Breast epithelium (tissue), 4 donors: ENCODE data around the gene OSBPL2. TPM values are rescaled to one million over a fixed set of nuclear protein-coding genes. Genes with fewer than 3 reads are reported as not detected.

Source experiments
- DNase-seq, 2 donors: peaks; one replicate each; pipeline ENCODE4 v3.0.0-alpha.2; 2019; ENCODE audit warnings: low spot score in 2 of 2
- H3K27ac ChIP-seq, 2 donors: fragments of 200-600 bp; sonication (generic) in 1 of 2; one replicate each; pipeline ENCODE4 v1.5.1; 2016 to 2019; ENCODE audit warnings: mild to moderate bottlenecking in 1 of 2
- H3K27me3 ChIP-seq, 2 donors: fragments of 200-600 bp; sonication (generic) in 1 of 2; one replicate each; pipeline versions ENCODE4 v1.5.1 to v1.6.0; 2017 to 2019; ENCODE audit warnings: control low read depth in 1 of 2, mild to moderate bottlenecking in 1 of 2
- H3K36me3 ChIP-seq: fragments of 200-600 bp; one replicate; pipeline ENCODE4 v1.5.1; 2019
- H3K4me1 ChIP-seq, 2 donors: fragments of 200-600 bp; sonication (generic); one replicate each; pipeline ENCODE4 v1.5.1; 2016 to 2019; ENCODE audit warnings: control low read depth in 1 of 2
- H3K4me3 ChIP-seq, 3 donors: fragments of 200-600 bp; sonication (generic); 1 replicate in 2 of 3; 2 replicates in 1 of 3; pipeline ENCODE4 v1.5.1; 2016 to 2019; ENCODE audit warnings: mild to moderate bottlenecking in 3 of 3, moderate library complexity in 2 of 3
- H3K9me3 ChIP-seq, 2 donors: fragments of 200-600 bp; sonication (generic) in 1 of 2; one replicate each; pipeline ENCODE4 v1.5.1; 2016 to 2019; ENCODE audit warnings: control low read depth in 1 of 2
- CTCF ChIP-seq, 3 donors: fragments of 450-650 bp; IDR thresholded peaks; one replicate each; pipeline ENCODE4 v1.5.1; 2016 to 2017; ENCODE audit warnings: antibody characterized with exemption in 3 of 3, mild to moderate bottlenecking in 3 of 3, moderate library complexity in 3 of 3
- POLR2A ChIP-seq: fragments of 450-650 bp; IDR thresholded peaks from one replicate; pipeline ENCODE4 v1.6.1; 2016; ENCODE audit warnings: antibody characterized with exemption, mild to moderate bottlenecking, moderate library complexity
- POLR2AphosphoS5 ChIP-seq, 3 donors: sonication (generic); formaldehyde crosslinking; IDR thresholded peaks; one replicate each; pipeline ENCODE4 v1.6.1; 2017; ENCODE audit warnings: antibody characterized with exemption in 3 of 3
- intact Hi-C: fragments of 100-400 bp; cut with DNase I; formaldehyde crosslinking; loops from one replicate; pipeline ENCODE4 v1.15.1; 2023; ENCODE audit warnings: low total_unique reads
- total RNA-seq, 3 donors: library from RNA; depleted of rRNA; stranded (reverse); fragments of >200 nt; gene quantifications; one replicate each; pipeline ENCODE4 v1.1.0, GENCODE V29; 2016

The OSBPL2 gene
- total RNA-seq, 3 donors from 2014 or later = 25.0 to 46.1 (median 38.0) TPM

- intact Hi-C loops = no loop called here
- no peaks in the 10 kb centered on the region for H3K36me3 ChIP-seq
Measured at GRCh38 chr20:62332989-62333819, 94.9 kb downstream of the OSBPL2 start.

GRCh38 chr20:62333820-62334595 lies 95.7 kb downstream of the OSBPL2 start:
- Histone ChIP-seq H3K36me3 (no peaks in the 10 kb centered on the region), H3K9me3 (no peaks in the 10 kb centered on the region), H3K27me3 (no peaks in the 10 kb centered on the region), H3K4me3 (no peak overlapping the region), H3K4me1 (no peaks in the 10 kb centered on the region), H3K27ac (no peak overlapping the region)
- TF ChIP-seq CTCF (IDR thresholded peaks at IDR 0.05) (no peak), POLR2A (no peak), POLR2AphosphoS5 (IDR thresholded peaks at IDR 0.05) (no peak)
- DNase-seq = no peak
- intact Hi-C loops = no loop called here

More at GRCh38 chr20:62332989-62333819, 94.9 kb downstream of the OSBPL2 start:
- DNase-seq = no peak
- Histone ChIP-seq H3K9me3 (no peaks in the 10 kb centered on the region), H3K27me3 (no peaks in the 10 kb centered on the region), H3K27ac (no peak overlapping the region), H3K4me3 (no peak overlapping the region), H3K4me1 (no peaks in the 10 kb centered on the region)
- TF ChIP-seq POLR2A (no peak), CTCF (IDR thresholded peaks at IDR 0.05) (no peak), POLR2AphosphoS5 (IDR thresholded peaks at IDR 0.05) (no peak)

- TF ChIP-seq POLR2AphosphoS5 (IDR thresholded peaks at IDR 0.05) = no peak
- TF ChIP-seq CTCF (IDR thresholded peaks at IDR 0.05) = no peak
- no peak for TF ChIP-seq POLR2A
Measured at GRCh38 chr20:62334881-62335280, 96.6 kb downstream of the OSBPL2 start.

GRCh38 chr20:62335532-62335931 lies 97.2 kb downstream of the OSBPL2 start:
- Histone ChIP-seq H3K27ac (no peak overlapping the region), H3K4me3 (no peak overlapping the region), H3K9me3 (no peaks in the 10 kb centered on the region), H3K36me3 (no peaks in the 10 kb centered on the region), H3K27me3 (no peaks in the 10 kb centered on the region), H3K4me1 (no peaks in the 10 kb centered on the region)
- intact Hi-C loops = no loop called here
- no peak for DNase-seq
- TF ChIP-seq POLR2A (no peak), POLR2AphosphoS5 (IDR thresholded peaks at IDR 0.05) (no peak), CTCF (IDR thresholded peaks at IDR 0.05) (no peak)

More at GRCh38 chr20:62334881-62335280, 96.6 kb downstream of the OSBPL2 start:
- no peak for DNase-seq
- intact Hi-C loops = no loop called here
- no peaks in the 10 kb centered on the region for H3K36me3 ChIP-seq
- no peaks in the 10 kb centered on the region for H3K4me1 ChIP-seq
- no peak overlapping the region for H3K27ac ChIP-seq
- H3K4me3 ChIP-seq = no peak overlapping the region
- no peaks in the 10 kb centered on the region for H3K9me3 ChIP-seq
- H3K27me3 ChIP-seq = no peaks in the 10 kb centered on the region

GRCh38 chr20:62336329-62336728 lies 98.0 kb downstream of the OSBPL2 start:
- no peak for DNase-seq
- H3K36me3 ChIP-seq = no peaks in the 10 kb centered on the region
- TF ChIP-seq POLR2A (no peak), CTCF (IDR thresholded peaks at IDR 0.05) (no peak), POLR2AphosphoS5 (IDR thresholded peaks at IDR 0.05) (no peak)
- H3K27me3 ChIP-seq = no peaks in the 10 kb centered on the region
- no peaks in the 10 kb centered on the region for H3K9me3 ChIP-seq
- intact Hi-C loops = no loop called here
- no peaks in the 10 kb centered on the region for H3K4me1 ChIP-seq
- H3K4me3 ChIP-seq = no peak overlapping the region
- H3K27ac ChIP-seq = no peak overlapping the region
